Liver (tissue), 9 donors: ENCODE measurements around the gene SMPD4. TPM values are rescaled to one million over a fixed set of nuclear protein-coding genes. Genes with fewer than 3 reads are reported as not detected.
"Not testable (repeated sequence)": the region's sequence is repeated elsewhere in the genome, so short reads cannot be mapped to it uniquely, and the experiment has no call there.

Experiments used
- DNase-seq: peaks from one replicate; pipeline ENCODE4 v3.0.0-alpha.2; 2017; ENCODE audit warnings: low spot score
- H3K27ac ChIP-seq, 2 donors: one replicate each; pipeline ENCODE4 v1.7.0; 2013; ENCODE audit warnings: inconsistent platforms in 2 of 2, low read length in 2 of 2, control low read depth in 1 of 2, low read depth in 1 of 2, mild to moderate bottlenecking in 1 of 2
- H3K27me3 ChIP-seq, 4 donors: one replicate each; pipeline versions ENCODE4 v1.6.1 to v1.7.0; 2013; ENCODE audit warnings: low read length in 3 of 4, inconsistent platforms in 1 of 4, mild to moderate bottlenecking in 1 of 4, moderate library complexity in 1 of 4; ENCODE audit not compliant: control insufficient read depth in 4 of 4, insufficient read depth in 4 of 4
- H3K36me3 ChIP-seq, 4 donors: one replicate each; pipeline versions ENCODE4 v1.6.1 to v1.7.0; 2013; ENCODE audit warnings: low read length in 3 of 4, mild to moderate bottlenecking in 3 of 4, low read depth in 1 of 4, moderate library complexity in 1 of 4; ENCODE audit not compliant: control insufficient read depth in 4 of 4, insufficient read depth in 3 of 4
- H3K4me1 ChIP-seq, 4 donors: one replicate each; pipeline versions ENCODE4 v1.6.1 to v1.7.0; 2013; ENCODE audit warnings: low read length in 3 of 4, mild to moderate bottlenecking in 3 of 4, moderate library complexity in 1 of 4; ENCODE audit not compliant: control insufficient read depth in 4 of 4, insufficient read depth in 4 of 4
- H3K4me3 ChIP-seq, 3 donors: one replicate each; pipeline versions ENCODE4 v1.6.1 to v1.7.0; 2013; ENCODE audit warnings: low read length in 3 of 3, control low read depth in 1 of 3, low read depth in 1 of 3, mild to moderate bottlenecking in 1 of 3
- H3K9ac ChIP-seq, 2 donors: one replicate each; pipeline ENCODE4 v1.7.0; 2013; ENCODE audit warnings: low read length in 2 of 2, mild to moderate bottlenecking in 2 of 2, moderate library complexity in 2 of 2, control low read depth in 1 of 2, low read depth in 1 of 2
- H3K9me3 ChIP-seq, 4 donors: one replicate each; pipeline versions ENCODE4 v1.6.1 to v1.7.0; 2013; ENCODE audit warnings: low read length in 3 of 4; ENCODE audit not compliant: control insufficient read depth in 4 of 4
- WGBS: extraction: QIAGEN DNeasy Blood & Tissue Kit; methylation state at CpG from one replicate; pipeline ENCODE4 v1.1.7; 2013; 5-methylcytosine and 5-hydroxymethylcytosine counted together
- polyA plus RNA-seq, 2 donors: library from polyadenylated mRNA; stranded (reverse) in 1 of 2; unstranded in 1 of 2; fragments of 200-250 nt in 1 of 2; fragments of >200 nt in 1 of 2; fragmentation: Nextera tagmentation in 1 of 2; extraction: Ambion mirVana in 1 of 2; gene quantifications; one replicate each; pipeline versions ENCODE4 v1.2.1 to v1.2.3, GENCODE V29; 2013 to 2015
- total RNA-seq, 2 donors: library from RNA; depleted of rRNA; stranded (reverse); fragments of >200 nt; gene quantifications; one replicate each; pipeline ENCODE4 v1.2.3, GENCODE V29; 2014
- donor health status: healthy.
- donor health status: healthy.
- donor health status: healthy.
- donor health status: healthy.
- donor health status: healthy.

Gene SMPD4
- total and polyA plus RNA-seq, 4 donors: 9.9 to 22.3 (median 17.7) TPM

GRCh38 chr2:130143266-130144039 lies 37.9 kb downstream of the SMPD4 start:
- not testable (repeated sequence) for H3K9me3 ChIP-seq, H3K36me3 ChIP-seq, H3K27me3 ChIP-seq, H3K27ac ChIP-seq, H3K4me3 ChIP-seq, H3K4me1 ChIP-seq, DNase-seq, H3K9ac ChIP-seq
- WGBS: 49% methylated on average over 22 of the region's 28 CpGs

- H3K4me1 ChIP-seq, DNase-seq, H3K9ac ChIP-seq, H3K36me3 ChIP-seq, H3K27me3 ChIP-seq, H3K27ac ChIP-seq, H3K9me3 ChIP-seq, H3K4me3 ChIP-seq: not testable (repeated sequence)
- WGBS: 82% methylated on average over 13 of the region's 13 CpGs
Measured at GRCh38 chr2:130142396-130143265, 38.8 kb downstream of the SMPD4 start.

- not testable (repeated sequence) for H3K4me3 ChIP-seq, H3K27me3 ChIP-seq, H3K36me3 ChIP-seq, H3K9me3 ChIP-seq, H3K9ac ChIP-seq, DNase-seq, H3K4me1 ChIP-seq, H3K27ac ChIP-seq
- 92% methylated on average over 17 of the region's 22 CpGs for WGBS
Measured at GRCh38 chr2:130141645-130142370, 39.6 kb downstream of the SMPD4 start.

GRCh38 chr2:130141002-130141401 lies 40.4 kb downstream of the SMPD4 start:
- H3K4me3 ChIP-seq, DNase-seq, H3K9ac ChIP-seq, H3K36me3 ChIP-seq, H3K27ac ChIP-seq, H3K9me3 ChIP-seq, H3K4me1 ChIP-seq, H3K27me3 ChIP-seq: not testable (repeated sequence)
- 96% methylated on average over 4 of the region's 6 CpGs for WGBS

- not testable (repeated sequence) for H3K4me1 ChIP-seq, H3K36me3 ChIP-seq, H3K4me3 ChIP-seq, H3K9me3 ChIP-seq, H3K27me3 ChIP-seq, H3K9ac ChIP-seq, H3K27ac ChIP-seq, DNase-seq
- 92% methylated on average over 7 of the region's 7 CpGs for WGBS
Measured at GRCh38 chr2:130140516-130140915, 40.9 kb downstream of the SMPD4 start.

GRCh38 chr2:130139331-130140280 lies 41.8 kb downstream of the SMPD4 start:
- WGBS: 89% methylated on average over 26 of the region's 30 CpGs
- H3K4me1 ChIP-seq, H3K9me3 ChIP-seq, H3K4me3 ChIP-seq, H3K27me3 ChIP-seq, DNase-seq, H3K36me3 ChIP-seq, H3K9ac ChIP-seq, H3K27ac ChIP-seq: not testable (repeated sequence)

GRCh38 chr2:130138841-130139251 lies 42.6 kb downstream of the SMPD4 start:
- H3K9me3 ChIP-seq, H3K36me3 ChIP-seq, H3K27ac ChIP-seq, H3K4me3 ChIP-seq, H3K27me3 ChIP-seq, H3K9ac ChIP-seq, DNase-seq, H3K4me1 ChIP-seq: not testable (repeated sequence)
- WGBS: 88% methylated on average over 15 of the region's 15 CpGs
